ENCODE data around the gene CRELD2.
A peak's percentile ranks its signal among the peaks of the same experiment; 100 is the strongest.

The CRELD2 gene

DNA sequence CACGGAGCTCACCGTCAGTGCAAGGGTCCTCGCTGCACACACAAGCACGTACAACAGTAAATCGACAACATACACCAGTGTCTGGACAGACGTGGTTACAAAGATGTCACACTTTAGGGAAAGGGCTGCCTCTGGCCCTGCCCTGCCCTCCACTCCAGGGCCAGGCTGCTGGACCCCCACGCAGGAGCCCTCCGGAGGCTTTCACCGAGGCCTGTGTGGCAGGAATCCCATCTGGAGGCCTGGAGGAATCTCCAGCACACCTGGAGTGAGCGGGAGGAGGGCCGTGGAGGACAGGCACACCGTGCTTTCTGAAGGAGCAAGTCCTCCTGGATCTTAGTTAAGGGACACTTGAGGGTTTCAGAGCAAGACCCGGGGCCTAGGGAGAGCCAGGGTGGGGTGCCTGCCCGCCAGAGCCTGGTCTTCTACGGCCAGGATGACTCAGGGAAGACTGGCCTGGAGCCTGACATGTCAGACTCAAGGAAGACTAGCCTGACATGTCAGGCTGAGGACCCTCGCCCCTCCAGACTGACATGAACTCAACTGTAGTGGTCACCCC is 40.0 kb downstream of the CRELD2 start:
- DNase-seq (ENCODE audit: low spot score): no peak

DNA sequence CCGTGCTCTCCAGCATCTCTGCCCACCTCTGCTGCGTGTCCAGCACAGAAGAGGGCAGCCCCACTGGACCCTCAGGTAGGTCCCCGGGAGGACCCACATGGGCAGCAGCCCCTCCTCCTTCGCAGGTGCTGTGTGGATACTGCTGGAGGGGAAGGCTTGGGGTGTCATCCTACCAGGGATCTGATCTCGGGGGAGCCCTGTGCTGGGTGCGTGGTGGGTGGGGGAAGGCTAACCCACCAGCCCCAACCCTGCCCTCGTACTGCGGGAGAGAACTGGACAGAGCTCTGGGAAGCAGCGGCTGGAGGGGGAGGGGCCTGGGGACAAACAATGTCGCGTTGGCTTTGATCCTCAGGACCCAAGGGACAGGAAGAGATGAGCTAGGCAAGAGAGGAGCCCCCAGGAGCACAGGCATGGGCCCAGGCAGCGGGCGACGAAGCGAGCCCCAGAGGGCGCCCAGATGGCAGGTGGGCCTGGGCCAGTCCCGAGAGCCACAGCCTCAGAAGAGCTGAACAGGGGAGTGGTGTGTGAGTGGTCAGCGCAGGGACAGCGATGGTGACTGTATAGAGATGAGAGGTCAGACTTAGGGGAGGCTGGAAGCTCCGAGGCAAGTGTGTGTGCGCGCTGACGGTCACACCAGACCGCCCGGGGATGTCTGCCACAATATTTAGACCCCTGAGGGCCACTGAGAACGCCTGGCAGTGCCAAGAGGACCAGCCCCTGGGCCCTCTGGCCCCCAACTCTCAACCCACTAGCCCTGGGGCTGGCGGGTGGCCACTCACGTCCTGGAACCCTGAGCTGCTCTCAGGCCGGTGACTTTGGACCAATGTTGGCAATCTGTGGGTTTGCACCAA is 40.7 kb downstream of the CRELD2 start:
- DNase-seq (ENCODE audit: low spot score): no peak

GRCh38 chr22:49959782-49960158 is 41.3 kb downstream of the CRELD2 start:
- DNase-seq (ENCODE audit: low spot score): no peak

GRCh38 chr22:49960159-49961004 is 41.9 kb downstream of the CRELD2 start, which contains the start of gene PIM3:
TSS of gene PIM3 (plus strand) at chr22:49960772. CDS start at chr22:49960948, 176 bp downstream.
- DNase-seq (ENCODE audit: low spot score): peak; percentile 98

DNA sequence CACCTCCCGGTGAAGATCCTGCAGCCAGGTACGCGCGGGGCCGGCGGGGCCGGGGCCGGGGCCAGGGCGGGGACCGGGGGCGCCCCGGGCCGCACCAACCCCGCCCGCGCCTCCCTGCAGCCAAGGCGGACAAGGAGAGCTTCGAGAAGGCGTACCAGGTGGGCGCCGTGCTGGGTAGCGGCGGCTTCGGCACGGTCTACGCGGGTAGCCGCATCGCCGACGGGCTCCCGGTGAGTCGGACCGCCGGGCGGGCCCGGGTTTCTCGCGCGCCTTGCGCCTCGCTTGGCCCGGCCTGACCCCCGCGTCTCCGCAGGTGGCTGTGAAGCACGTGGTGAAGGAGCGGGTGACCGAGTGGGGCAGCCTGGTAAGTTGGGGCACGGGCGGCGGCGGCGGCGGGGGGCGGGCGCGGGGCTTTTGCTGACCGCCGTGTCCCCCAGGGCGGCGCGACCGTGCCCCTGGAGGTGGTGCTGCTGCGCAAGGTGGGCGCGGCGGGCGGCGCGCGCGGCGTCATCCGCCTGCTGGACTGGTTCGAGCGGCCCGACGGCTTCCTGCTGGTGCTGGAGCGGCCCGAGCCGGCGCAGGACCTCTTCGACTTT is 42.7 kb downstream of the CRELD2 start:
- DNase-seq (ENCODE audit: low spot score): no peak

DNA sequence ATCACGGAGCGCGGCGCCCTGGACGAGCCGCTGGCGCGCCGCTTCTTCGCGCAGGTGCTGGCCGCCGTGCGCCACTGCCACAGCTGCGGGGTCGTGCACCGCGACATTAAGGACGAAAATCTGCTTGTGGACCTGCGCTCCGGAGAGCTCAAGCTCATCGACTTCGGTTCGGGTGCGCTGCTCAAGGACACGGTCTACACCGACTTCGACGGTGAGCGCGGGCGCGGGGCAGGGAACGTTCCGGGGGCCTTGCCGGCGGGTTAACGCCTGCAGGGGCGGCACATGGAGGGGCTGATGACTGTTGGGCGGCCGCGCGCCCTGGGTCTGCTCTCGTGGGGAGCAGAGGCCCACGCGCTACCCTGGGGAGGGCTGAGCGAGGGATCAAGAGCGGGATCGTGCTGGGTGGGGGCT is 43.2 kb downstream of the CRELD2 start:
- no peak for DNase-seq (ENCODE audit: low spot score)

- DNase-seq (ENCODE audit: low spot score): peak; percentile 90
These were observed 43.7 kb downstream of the CRELD2 start for GRCh38 chr22:49962012-49962750.

DNA sequence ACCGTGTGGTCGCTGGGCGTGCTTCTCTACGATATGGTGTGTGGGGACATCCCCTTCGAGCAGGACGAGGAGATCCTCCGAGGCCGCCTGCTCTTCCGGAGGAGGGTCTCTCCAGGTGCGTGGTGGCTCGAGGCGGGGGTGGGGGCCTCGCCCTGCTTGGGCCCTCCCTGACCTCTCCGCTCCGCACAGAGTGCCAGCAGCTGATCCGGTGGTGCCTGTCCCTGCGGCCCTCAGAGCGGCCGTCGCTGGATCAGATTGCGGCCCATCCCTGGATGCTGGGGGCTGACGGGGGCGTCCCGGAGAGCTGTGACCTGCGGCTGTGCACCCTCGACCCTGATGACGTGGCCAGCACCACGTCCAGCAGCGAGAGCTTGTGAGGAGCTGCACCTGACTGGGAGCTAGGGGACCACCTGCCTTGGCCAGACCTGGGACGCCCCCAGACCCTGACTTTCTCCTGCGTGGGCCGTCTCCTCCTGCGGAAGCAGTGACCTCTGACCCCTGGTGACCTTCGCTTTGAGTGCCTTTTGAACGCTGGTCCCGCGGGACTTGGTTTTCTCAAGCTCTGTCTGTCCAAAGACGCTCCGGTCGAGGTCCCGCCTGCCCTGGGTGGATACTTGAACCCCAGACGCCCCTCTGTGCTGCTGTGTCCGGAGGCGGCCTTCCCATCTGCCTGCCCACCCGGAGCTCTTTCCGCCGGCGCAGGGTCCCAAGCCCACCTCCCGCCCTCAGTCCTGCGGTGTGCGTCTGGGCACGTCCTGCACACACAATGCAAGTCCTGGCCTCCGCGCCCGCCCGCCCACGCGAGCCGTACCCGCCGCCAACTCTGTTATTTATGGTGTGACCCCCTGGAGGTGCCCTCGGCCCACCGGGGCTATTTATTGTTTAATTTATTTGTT is 44.6 kb downstream of the CRELD2 start:
- DNase-seq (ENCODE audit: low spot score): no peak

- no peak for DNase-seq (ENCODE audit: low spot score)
These were observed 45.2 kb downstream of the CRELD2 start for GRCh38 chr22:49963647-49964026.

DNA sequence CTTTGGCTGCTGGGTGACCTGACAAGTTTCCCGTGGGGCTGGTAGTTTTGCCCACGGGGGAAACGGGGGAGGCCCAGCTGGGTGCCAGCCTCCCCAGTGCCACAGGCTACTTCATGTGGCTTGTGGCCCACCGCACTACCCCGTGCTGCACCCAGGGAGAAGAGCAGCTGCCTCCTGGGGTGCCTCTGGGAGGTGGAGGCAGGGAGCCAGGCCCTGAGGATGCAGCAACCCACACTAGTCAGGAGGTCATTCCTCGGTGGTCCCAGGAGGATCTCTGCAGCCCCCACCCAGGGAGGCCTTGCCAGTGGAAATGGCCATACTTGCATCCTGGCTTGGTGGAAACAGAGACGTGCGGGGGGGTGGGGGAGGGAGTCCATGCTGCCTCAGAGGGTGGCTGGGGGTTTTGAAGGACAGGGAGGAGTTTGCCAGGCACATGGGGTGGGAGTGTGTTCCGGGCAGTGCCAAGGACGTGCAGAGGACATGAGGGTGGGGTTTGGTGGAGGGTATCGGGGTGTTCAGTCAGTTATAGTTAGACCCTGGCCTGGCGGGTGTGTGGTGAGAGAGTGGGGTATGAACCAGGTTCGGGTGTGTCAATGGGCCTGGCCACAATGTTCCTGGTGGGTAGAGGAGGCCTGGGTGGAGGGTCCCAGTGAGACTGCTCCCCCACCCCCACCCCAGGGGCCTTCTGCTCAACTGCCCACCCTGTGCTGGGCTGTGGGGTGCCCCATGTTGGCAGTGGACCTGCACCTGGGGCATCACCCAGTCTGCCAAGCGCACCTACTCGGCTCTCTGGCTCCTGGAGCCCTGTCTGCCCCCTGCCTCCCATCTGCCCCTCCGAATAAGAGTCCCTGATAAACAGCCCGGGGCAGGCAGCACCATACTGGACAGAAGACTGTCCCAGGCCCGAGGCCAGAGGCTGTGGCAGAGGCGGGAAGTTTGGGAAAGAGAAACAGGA is 46.0 kb downstream of the CRELD2 start:
- no peak for DNase-seq (ENCODE audit: low spot score)

DNA sequence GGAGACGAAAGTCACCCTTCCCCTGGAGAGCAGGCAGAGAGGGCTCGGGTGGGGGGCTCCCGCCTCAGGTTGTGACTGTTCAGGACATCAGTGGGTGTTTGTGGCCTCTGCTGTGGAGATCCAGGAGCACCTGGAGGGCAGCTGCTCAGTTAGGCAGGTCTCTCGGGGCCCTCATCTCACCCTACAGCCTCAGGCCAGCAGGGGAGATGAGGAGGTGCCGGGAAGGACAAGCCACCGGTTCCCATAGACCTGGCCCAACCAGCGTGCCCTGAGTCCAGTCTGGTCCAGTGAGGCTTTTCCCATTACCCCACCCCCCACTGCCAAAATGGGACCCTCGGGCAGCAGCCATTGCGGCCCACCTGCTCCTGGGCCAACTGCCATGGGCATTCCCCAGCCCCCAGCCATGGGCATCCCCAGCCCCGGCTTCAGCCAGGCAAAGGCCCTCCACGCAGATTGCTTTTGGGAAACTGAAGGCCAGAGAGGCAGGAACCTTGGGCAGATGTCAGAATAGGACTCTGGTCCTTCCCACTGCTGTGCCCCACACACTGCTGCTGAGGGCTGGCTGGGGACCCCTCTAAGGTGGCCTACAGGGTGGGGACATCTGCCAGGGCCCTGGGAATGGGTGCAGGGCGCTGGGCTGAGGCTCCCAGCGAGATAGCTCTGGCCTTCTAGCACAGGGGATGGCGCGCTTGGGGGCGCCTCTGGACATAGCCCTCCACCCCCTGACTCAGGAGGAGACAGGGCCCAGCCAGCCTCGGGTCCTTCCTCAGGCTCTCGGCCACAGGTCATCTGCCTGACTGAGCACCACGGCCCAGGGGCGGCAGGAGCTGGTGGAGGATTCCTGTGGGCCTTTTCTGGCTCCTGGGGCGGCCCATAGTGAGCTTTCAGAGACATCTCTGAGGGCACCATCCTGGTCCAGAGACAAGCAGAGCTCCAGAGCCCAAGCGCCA is 46.9 kb downstream of the CRELD2 start:
- no peak for DNase-seq (ENCODE audit: low spot score)

GRCh38 chr22:49966041-49966773 is 47.8 kb downstream of the CRELD2 start:
- no peak for DNase-seq (ENCODE audit: low spot score)

GRCh38 chr22:49966774-49967705 is 48.6 kb downstream of the CRELD2 start:
- no peak for DNase-seq (ENCODE audit: low spot score)

DNA sequence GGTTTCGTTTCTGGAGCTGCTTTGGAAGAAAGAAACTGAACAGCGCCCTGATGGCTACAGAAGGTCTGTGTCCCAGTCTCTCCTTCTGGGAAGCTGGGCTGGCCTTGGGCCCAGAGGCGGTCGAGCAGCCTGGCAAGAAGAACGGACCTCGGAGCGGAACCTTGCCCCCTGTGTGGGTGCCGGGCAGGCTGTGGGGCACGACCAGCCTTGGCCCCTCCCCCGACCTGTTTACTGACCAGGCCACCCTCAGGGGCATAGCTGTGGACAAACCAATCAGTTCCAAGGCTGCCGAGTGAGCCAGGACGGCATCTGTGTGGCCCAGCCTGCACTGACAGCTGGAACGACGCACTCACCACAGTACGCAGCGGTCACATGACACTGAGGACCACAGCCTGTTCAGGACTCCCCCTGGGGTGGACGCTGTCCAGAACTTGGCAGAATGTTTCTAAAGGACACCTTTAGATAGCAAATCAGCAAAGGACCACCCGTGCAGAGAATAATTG is 49.3 kb downstream of the CRELD2 start:
- peak; percentile 28 for DNase-seq (ENCODE audit: low spot score)

DNA sequence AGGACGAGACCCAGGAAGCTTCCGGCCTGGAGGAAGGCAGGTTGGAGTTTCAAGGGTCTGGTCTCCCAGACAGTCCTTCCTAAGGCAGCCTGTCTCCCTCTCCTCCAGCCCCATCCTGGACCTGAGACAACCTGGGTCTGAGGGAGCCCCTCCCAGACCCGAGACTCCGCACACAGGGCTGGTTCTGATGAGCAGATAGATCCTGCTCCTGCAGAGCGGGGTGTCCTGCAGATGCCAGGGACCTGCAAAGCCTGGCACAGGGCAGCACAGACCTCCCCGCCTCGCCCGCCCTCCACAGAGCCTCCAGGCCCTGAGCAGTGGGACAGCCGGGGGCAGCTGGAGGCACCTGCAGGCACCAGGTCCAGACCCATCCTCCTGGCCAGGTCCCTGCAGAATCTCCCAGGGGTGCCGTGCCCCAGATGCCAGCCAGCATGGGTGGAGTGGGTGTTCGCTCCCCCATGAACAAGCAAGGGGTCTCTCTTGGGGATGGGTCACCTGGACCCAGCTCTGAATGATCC is 49.9 kb downstream of the CRELD2 start:
- DNase-seq (ENCODE audit: low spot score): no peak

Data from AG08395 (cell line).